HepG2 (cell line): ENCODE measurements around the gene DLG4. TPM values are rescaled to one million over a fixed set of nuclear protein-coding genes. Genes with fewer than 3 reads are reported as not detected.
A peak's percentile ranks its signal among the peaks of the same experiment; 100 is the strongest.

ENCODE experiments used
- ATF2 ChIP-seq: sonication (generic); formaldehyde crosslinking; IDR thresholded peaks from 2 replicates; pipeline ENCODE4 v1.4.0; 2020; ENCODE audit warnings: missing genetic modification reagents
- CEBPB ChIP-seq: IDR thresholded peaks from 2 replicates; pipeline ENCODE4 v1.6.1; 2011; ENCODE audit warnings: low read depth, low read length, improper control_type of control experiment, borderline replicate concordance
- CREM ChIP-seq, 2 experiments: sonication (generic) in 1 of 2; formaldehyde crosslinking in 1 of 2; IDR thresholded peaks; 2 replicates each; pipeline versions ENCODE4 v1.4.0 to v1.6.1; 2016 to 2020; ENCODE audit warnings: antibody characterized with exemption in 1 of 2, mild to moderate bottlenecking in 1 of 2, missing genetic modification reagents in 1 of 2
- DR1 ChIP-seq: sonication (generic); formaldehyde crosslinking; IDR thresholded peaks from 2 replicates; pipeline ENCODE4 v1.8.0; 2021; ENCODE audit warnings: mild to moderate bottlenecking, missing genetic modification reagents, inconsistent platforms
- GATAD2A ChIP-seq: IDR thresholded peaks from 2 replicates; pipeline ENCODE4 v1.6.1; 2016
- HIVEP1 ChIP-seq: sonication (generic); formaldehyde crosslinking; IDR thresholded peaks from 2 replicates; pipeline ENCODE4 v1.4.0; 2020; ENCODE audit warnings: mild to moderate bottlenecking, missing genetic modification reagents
- HNRNPH1 ChIP-seq: fragments of 200-400 bp; formaldehyde crosslinking; optimal IDR thresholded peaks from 2 replicates; pipeline ENCODE3; 2017; ENCODE audit warnings: mild to moderate bottlenecking, low read depth, low read length
- KDM1A ChIP-seq: IDR thresholded peaks from 2 replicates; pipeline ENCODE4 v1.6.1; 2016; ENCODE audit warnings: missing compliant biosample characterization
- MED1 ChIP-seq: sonication (generic); formaldehyde crosslinking; IDR thresholded peaks from 2 replicates; pipeline ENCODE4 v1.4.0; 2020; ENCODE audit warnings: missing genetic modification reagents
- MYC ChIP-seq: sonication (generic); formaldehyde crosslinking; IDR thresholded peaks from 2 replicates; pipeline ENCODE4 v1.9.0; 2021; ENCODE audit warnings: missing genetic modification reagents, borderline replicate concordance
- SMAD1 ChIP-seq: sonication (generic); formaldehyde crosslinking; IDR thresholded peaks from 2 replicates; pipeline ENCODE4 v1.4.0; 2020; ENCODE audit warnings: missing genetic modification reagents, low read depth, mild to moderate bottlenecking, borderline replicate concordance
- ZHX2 ChIP-seq, 2 experiments: sonication (generic) in 1 of 2; formaldehyde crosslinking in 1 of 2; IDR thresholded peaks; 2 replicates each; pipeline versions ENCODE4 v1.6.1 to v1.9.0; 2014 to 2022; ENCODE audit warnings: antibody characterized with exemption in 1 of 2, borderline replicate concordance in 1 of 2, inconsistent platforms in 1 of 2, low read depth in 1 of 2, missing genetic modification reagents in 1 of 2
- ZNF142 ChIP-seq: sonication (generic); formaldehyde crosslinking; IDR thresholded peaks from 2 replicates; pipeline ENCODE4 v1.4.0; 2020; ENCODE audit warnings: missing genetic modification reagents
- ZNF256 ChIP-seq: sonication (generic); formaldehyde crosslinking; conservative IDR thresholded peaks from 2 replicates; pipeline ENCODE4 v1.4.0; 2020; ENCODE audit warnings: missing genetic modification reagents
- ZNF383 ChIP-seq: sonication (generic); formaldehyde crosslinking; IDR thresholded peaks from 2 replicates; pipeline ENCODE4 v1.4.0; 2020; ENCODE audit warnings: missing genetic modification reagents, mild to moderate bottlenecking, borderline replicate concordance
- ZNF776 ChIP-seq: sonication (generic); formaldehyde crosslinking; IDR thresholded peaks from 2 replicates; pipeline ENCODE4 v1.4.0; 2020; ENCODE audit warnings: mild to moderate bottlenecking, missing genetic modification reagents
- ZNF891 ChIP-seq: sonication (generic); formaldehyde crosslinking; IDR thresholded peaks from 2 replicates; pipeline ENCODE4 v1.5.0; 2020; ENCODE audit warnings: mild to moderate bottlenecking, missing genetic modification reagents
- polyA plus RNA-seq, 8 experiments: library from polyadenylated mRNA; depleted of rRNA in 3 of 8; stranded (reverse) in 7 of 8; unstranded in 1 of 8; fragments of >200 nt; fragmentation: Illumina TruSeq in 4 of 8; extraction: Trizol in 4 of 8; gene quantifications; 2 replicates each; pipeline versions ENCODE4 v1.2.1 to v1.2.3, GENCODE V29; 2011 to 2016; ENCODE audit warnings: low read depth in 4 of 8, missing spikeins in 1 of 8, mixed read lengths in 1 of 8; ENCODE audit not compliant: insufficient read depth in 1 of 8
- total RNA-seq, 5 experiments: library from RNA; depleted of rRNA; stranded (reverse); fragments of >200 nt; fragmentation: Illumina TruSeq; extraction: Trizol; gene quantifications; 2 replicates each; pipeline ENCODE4 v1.2.3, GENCODE V29; 2016; ENCODE audit warnings: low read depth in 1 of 5

Gene DLG4
- total and polyA plus RNA-seq, 2 of the 13 experiments (the other 11 are each of a cell fraction or from before 2014, with no cell fraction given) = 0.71 to 4.3 TPM

- TF ChIP-seq MYC (CRISPR knock-in tag) (peak; percentile 16; the same call in 1 of the 2 replicates), ZHX2 (IDR thresholded peaks at IDR 0.05; ENCODE audit: low read depth) (peak; percentile 83), ZHX2 (CRISPR knock-in tag; IDR thresholded peaks at IDR 0.05; ENCODE audit: borderline replicate concordance) (no peak), ZNF256 (CRISPR knock-in tag) (no peak), ATF2 (CRISPR knock-in tag) (peak; percentile 45; the same call in 1 of the 2 replicates), KDM1A (CRISPR knock-in tag) (no peak), DR1 (CRISPR knock-in tag) (no peak), CEBPB (no peak), ZNF383 (CRISPR knock-in tag) (no peak), CREM (IDR thresholded peaks at IDR 0.05) (peak; percentile 85), CREM (CRISPR knock-in tag; IDR thresholded peaks at IDR 0.05) (no peak), ZNF891 (CRISPR knock-in tag) (peak; percentile 29; the same call in 1 of the 2 replicates), MED1 (CRISPR knock-in tag) (peak; percentile 47), ZNF142 (CRISPR knock-in tag) (no peak), GATAD2A (CRISPR knock-in tag) (peak; percentile 15; the same call in 1 of the 2 replicates), HNRNPH1 (peak; percentile 71), HIVEP1 (CRISPR knock-in tag) (peak; percentile 51; the same call in 1 of the 2 replicates), ZNF776 (CRISPR knock-in tag) (no peak), SMAD1 (CRISPR knock-in tag) (no peak)
Observed at GRCh38 chr17:7177954-7178477, 41.6 kb downstream of the DLG4 start (continued).
